ENCODE measurements around the gene PTPN2.
"Not testable (repeated sequence)": the region's sequence is repeated elsewhere in the genome, so short reads cannot be mapped to it uniquely, and the experiment has no call there.

The PTPN2 gene

DNA sequence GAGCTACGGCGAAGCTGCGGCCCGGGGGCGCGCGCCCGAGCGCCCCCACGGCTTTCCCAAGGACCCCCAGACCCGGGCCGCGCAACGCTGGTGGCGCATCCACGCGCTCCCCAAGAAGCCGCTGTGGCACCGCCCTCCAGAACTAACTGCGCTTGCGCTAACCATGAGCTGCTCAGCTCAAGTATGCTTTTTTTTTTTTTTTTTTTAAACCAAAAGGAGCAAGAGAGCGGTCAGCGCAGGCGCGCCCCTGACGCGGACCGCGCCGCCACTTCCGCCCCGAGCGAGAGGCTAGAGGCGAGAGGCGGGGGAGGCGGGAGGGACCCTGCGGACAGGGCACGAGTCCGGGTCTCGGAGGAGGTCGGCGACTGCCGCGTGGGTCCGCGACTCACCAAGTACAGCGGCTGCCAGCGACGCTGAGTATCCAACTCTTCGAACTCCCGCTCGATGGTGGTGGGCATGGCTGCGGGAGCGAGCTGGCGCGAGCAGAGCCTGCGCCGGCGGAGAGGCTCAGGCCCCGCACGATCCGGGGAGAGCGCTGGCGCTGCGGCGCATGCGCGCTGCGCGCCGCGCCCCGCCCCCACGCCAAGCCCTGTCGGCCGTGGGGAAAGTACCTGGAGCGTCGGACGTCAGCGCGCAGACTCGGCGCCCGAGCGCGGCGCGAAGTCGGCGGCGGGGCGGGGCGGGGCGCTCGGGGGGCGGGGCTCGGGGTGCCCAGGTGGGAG lies at the start of gene PTPN2:
TSS of gene PTPN2 (minus strand) at position 554 of the 722 bp plus-strand sequence. CDS start at position 458, 96 bp downstream.
- peak; percentile 91 for DNase-seq

DNA sequence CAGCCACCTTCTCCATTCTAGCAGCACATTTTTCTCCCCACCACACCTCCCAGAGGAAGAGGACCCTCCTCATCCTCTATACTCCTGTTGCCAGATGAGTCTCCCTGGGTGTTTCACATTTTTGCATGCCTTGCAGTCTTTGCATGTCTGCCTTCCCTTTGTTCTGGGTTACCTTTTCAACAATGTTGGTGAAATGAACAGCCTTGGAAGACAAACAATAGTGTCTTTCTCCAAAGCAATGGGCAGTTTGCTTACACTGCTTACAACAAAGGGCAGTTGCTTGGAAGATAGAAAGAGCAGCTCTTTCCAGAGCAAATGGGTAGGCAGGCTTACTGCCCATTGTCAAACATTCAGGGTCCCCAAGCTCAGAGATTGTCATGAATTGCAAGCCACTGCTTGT lies 49.3 kb upstream of the PTPN2 start:
- no peak for DNase-seq

DNA sequence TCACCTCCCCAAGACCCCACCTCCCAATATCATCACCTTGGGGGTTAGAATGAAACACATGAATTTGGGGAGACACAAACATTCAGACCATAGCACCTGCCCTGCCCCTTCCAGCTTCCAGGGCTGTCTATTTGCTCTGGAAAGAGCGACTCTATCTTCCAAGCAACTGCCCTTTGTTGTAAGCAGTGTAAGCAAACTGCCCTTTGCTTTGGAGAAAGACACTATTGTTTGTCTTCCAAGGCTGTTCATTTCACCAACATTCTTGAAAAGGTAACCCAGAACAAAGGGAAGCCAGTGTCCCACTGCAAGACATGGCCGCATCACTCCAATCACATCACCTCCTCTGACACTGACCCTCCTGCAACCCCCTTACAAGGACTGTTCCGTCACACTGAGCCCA lies 46.9 kb upstream of the PTPN2 start:
- no peak for DNase-seq

DNA sequence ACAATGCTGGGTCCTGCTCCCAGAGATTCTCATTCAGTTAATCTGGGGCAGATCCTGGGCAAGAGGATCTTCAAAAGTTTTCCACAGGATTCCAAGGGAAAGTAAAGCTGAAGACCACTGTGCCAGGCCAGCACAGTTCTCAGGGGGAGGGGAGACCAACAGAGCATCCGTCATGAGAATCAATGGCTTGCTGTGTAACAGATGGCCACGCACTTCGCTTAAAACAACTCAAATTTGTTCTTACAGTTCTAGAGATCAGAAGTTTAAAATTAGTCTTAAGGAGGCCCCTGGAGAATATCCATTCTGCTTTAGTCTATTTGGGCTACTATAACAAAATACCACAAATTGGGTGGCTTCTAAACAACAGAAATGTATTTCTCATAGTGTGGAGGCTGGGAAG lies 46.3 kb upstream of the PTPN2 start:
- DNase-seq = no peak

DNA sequence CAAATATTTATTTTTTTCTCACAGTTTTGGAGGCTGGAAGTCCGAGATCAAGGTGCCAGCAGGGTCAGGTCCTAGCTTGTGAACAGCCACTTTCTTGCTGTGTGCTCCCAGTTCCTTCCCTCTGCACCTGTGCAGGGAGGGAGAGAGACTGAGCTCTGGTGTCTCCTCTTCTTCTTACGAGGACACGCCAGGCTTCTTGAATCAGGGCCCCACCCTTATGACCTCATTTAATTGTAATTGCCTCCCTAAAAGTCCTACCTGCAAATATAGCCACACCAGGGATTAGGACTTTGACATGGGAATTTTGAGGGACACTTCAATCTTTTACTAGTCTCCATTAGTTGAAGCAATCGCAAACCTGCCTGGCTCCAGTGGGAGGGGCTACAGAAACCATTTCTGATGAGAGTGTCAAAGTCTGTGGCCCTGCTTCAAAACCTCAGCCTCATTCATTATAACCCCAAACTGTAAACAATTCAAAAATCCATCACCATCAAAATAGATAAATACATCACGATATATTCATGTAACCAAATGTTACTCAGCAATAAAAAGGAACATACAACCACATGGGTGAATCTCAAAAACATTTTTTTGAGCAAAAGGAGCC lies 45.5 kb upstream of the PTPN2 start:
- DNase-seq = no peak

DNA sequence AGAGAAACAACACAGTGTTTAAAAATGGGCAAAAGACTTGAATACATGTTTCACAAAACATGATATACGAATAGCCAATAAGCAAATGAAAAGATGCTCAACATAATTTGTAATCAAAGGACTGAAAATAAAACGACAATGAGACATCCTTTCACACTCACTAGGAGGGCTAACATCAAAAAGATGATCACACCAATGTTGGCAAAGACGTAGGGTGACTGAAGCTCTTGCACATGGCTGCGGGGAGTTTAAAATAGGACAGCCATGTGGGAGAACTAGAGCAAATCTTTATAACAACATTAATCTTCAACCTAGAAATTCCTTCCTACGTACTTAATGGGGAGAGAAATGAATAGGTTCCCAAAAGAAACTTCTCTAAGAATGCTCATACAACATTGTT lies 44.6 kb upstream of the PTPN2 start:
- DNase-seq = no peak

DNA sequence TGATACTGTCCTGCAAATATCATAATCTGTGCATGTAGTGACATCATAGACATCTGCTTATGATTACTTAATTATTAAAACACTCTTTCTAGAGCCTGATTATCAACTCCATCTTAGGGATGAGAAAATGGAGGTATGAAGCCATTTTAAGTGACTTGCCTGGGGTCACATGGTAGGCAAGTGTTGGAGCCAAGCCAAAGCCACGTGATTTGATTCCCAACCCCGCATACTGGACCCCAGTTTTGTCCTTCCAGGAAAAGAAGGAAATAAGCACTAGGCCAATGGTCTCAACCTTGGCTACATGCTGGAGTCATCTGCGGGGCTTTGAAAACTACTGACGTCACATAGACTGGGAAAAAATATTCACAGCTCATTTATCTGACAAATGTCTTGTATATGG lies 44.2 kb upstream of the PTPN2 start:
- no peak for DNase-seq

DNA sequence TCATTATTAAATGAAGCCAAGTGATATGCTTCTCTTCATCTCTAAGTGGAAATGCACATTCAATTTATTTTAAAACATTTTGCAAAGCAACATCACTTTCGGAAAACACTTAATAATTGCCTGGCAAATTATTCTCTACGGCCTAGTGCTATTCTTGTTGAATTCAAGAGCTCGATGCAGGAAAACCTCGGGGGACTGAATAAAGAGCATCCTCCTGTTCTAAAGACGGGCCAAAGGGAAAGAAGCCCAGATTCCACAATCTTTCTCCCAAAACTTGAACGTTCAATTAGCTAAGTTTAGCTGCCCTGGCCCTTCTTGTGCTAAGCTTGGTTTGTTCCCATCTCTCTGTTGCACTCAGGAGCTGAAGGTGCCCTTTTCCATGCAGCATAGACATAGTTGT lies 40.6 kb upstream of the PTPN2 start:
- DNase-seq = no peak

DNA sequence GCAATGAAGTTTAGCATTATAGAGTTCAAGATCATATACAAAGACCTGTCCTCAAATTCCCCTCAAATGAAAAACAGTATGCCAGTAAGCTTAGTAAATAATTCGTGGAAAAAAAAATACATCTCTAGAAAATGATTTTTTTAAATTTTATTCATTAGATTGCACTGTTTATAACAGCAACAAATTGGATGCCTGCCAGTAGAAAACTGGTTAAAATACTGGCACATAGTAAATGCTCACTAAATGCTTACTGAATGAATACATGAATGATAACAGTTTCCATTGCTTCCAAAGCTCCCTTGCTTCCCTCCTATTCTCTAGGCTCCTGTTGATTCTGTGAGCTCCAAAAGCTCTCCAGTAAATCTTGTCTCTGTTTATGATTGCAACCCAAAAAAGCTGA lies 38.2 kb upstream of the PTPN2 start:
- DNase-seq = no peak

DNA sequence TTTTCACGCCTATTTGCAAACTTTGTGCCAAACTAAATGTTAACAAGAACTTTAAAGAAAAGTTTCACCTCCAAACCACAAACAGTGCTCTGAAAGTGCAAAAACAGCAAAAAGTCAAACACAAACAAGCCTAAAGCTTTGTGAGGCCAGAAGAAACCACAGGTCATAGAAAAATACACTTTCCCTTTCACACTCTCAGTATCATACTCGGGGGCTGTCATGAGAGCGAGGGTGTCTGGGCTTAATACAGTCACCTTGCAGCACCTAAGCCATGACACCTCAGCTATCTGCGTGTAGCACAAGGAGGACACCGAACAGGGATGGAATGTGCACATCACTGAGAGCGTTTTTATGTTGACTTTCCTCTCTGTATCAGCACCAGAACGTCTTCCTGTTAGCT lies 37.1 kb upstream of the PTPN2 start:
- DNase-seq = no peak

DNA sequence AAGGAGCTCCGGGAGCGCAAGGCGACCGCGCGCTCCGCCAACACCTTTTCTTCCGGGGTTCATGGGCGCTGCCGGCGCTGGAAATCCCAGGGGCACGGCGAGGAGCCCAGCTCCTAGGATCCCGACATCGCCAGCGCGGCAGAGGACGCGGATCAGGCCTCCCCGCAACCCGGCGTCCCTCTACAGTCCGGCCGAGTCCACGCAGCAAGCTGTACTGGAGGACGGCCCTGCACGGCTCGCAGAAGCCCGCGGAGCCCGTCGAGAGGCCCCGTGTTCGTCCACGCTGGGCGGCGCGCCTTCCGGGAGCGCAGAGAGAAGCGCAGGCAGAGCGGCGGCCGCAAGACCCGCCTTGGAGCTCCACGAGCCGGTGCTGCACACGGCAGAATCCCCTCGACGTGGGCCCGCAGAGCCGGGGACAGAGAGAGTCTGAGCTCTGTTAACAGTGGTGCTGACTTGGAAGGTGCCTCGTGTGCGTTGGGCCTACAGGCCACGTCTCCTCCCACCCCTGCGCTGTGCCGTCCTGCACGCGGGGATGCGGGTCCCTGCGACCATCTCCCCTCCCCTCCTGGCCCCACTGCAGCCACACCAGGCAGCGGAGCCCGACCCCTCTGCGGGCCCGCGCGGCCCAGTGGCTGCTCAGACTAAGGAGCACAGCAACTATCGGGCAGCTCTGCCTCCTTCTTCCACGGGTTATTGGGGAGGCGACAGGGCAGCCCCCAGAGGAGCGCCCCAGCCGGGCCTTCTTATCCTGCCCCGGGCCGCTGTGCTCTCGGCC lies 28.1 kb upstream of the PTPN2 start:
- no peak for DNase-seq

DNA sequence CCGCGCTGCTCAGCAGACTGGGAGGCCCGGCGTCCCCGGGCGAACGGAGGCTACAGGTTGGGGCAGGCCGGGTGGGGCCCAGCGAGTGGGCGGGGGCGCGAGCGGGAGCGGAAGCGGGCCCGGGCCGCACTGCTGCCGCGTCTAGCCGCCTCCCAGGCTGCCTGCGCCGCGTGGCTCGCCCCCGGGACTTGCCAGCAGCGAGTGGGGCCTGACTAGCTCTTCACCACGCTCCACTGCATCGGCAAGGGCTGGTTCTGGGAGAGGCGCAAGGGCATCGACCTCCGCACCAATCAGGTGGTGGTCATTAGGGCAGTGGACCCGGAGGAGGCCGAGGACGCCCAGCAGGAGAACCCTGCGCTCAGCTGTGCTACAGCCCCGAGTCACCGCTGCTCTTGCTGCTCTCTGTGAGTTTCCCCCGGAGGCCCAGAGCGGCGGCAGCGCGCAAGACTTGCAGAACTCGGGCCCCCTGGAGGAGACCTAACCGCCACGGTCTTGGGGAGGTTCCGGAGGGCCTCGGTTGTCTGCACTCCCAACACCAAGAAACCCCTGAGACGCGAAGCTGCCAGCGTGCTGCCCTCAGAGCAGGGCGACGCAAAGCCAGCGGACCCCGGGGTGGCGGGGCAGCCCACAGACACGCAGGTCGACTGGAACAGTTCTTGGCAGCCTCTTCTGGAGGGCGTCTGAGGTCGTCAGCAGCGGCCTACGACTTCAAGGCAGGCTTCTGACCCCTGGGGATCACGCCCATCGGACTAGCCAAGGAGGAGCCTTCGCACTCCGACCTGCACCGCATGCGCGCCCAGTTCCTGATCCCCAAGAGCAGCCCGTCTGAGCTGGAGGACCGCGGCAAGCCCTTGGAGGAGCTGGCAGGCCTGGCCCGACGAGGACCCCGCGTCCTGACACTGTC lies 27.2 kb upstream of the PTPN2 start:
- DNase-seq = no peak

DNA sequence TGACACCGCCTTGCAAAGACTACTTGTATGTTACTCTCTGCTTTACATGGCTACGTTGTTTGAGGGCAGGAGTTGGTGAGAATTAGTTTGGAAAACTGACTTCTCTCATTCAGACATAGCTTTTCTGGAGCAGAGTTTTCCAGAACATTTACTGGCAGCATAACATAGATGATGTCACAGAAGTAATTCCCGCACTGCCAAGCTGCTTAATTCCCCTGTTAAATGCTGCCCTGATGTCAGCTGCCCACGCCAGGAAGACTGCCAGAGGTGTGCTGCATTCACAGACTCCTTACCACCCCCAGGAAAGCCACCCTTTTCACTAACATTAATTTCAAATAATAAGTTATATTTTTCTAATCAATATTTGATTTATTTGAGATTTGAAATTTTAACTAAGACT lies 24.7 kb upstream of the PTPN2 start:
- no peak for DNase-seq

DNA sequence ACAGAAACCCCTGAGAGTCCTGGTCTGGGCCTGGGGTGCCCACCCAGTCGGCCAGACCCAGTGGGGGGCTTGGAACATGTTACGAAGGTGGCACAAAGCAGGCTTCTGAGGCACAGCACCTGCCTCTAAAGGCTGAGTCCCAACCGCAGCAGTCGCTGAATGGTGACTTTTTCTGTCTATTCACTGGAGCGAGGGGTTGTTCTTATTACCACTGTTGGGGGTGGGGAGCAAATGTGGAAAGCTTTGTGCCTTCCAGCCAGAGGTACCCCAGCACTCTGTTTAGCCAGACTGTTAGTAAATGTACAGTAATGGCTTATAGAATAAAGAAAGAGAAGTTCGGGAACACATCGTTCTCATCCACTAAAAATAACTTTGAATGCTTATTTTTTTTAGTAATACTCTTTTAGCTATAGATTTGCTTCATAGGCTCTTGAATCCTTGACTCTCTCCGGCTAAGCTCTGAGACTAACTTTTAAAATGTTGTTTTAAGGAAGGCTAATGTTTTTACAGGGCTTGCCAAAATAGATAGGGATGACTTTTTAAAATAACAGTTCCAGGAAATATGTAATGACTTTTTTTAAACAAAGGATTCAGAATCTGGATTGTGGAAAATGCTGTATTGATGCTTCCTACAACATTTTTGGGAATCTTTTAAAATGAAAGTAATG lies 23.4 kb upstream of the PTPN2 start:
- DNase-seq = no peak

DNA sequence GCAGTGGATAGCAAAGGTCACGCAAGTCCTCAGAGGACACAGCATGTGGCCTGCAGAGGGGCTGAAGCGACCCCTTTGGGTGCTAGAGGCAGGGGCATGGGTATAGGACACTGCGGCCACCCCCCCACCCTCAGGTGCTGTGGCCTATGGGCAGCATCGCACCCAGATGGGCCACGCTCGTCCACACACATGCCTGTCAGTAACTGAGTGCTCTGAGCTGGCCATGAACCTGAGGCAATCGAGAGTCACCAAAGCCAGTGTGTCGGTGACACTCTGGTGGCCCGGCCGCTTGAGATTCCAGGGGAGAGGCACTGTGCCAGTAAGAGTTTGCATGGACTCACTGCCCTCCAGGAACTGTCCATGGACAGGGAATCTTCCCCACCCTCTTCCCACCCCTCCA lies 22.7 kb upstream of the PTPN2 start:
- no peak for DNase-seq

DNA sequence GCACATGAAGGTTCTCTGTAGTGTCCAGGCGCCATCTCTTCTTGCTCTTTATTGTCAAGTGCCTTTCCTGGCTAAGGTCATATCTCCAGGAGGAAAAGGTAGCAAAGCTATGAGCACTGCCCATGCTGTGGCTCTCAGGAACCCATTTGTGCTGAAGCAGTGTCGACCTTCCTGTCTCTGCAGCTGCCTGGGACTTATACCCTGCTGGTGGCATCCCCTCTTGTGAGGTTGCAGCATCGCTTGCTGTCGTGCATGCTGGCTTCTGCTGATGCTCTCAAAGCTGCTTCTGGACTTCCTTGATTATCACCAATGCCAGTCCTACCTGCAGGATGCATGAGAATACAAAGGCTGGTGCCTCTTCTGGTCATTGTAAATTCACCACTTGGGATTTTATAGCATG lies 22.1 kb upstream of the PTPN2 start:
- DNase-seq = no peak

DNA sequence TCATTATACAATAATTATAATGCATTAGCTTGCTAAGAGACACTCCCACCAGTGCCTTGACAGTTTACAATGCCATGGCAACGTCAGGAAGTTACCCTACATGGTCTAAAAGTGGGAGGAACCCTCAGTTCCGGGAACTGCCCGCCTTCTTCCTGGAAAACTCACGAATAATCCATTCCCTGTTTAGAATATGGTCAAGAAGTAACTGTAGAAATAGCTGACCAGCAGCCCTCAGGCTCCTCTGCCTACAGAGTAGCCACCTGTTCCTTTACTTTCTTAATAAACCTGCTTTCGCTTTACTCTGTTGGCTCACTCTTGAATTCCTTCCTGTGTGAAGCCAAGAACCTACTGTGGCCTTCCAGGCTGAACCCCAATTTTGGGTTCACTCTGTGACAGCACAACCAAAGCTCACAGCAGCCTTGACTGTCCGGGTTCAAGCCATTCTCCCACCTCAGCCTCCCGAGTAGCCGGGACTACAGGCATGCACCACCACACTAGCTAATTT lies 20.0 kb upstream of the PTPN2 start:
- DNase-seq = no peak

DNA sequence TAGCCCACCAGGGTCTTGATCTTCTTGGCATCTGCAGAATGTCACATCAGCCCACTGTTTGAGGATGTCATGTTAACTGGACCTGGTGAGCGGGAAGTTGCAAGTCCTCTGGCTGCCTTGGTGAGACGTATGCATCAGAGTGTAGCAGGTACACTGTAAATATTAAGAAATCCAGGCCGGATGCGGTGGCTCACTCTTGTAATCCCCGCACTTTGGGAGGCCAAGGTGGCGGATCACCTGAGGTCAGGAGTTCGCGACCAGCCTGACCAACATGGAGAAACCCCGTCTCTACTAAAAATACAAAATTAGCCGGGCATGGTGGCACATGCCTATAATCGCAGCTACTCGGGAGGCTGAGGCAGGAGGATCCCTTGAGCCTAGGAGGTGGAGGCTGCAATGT lies 17.2 kb upstream of the PTPN2 start:
- not testable (repeated sequence) for DNase-seq

DNA sequence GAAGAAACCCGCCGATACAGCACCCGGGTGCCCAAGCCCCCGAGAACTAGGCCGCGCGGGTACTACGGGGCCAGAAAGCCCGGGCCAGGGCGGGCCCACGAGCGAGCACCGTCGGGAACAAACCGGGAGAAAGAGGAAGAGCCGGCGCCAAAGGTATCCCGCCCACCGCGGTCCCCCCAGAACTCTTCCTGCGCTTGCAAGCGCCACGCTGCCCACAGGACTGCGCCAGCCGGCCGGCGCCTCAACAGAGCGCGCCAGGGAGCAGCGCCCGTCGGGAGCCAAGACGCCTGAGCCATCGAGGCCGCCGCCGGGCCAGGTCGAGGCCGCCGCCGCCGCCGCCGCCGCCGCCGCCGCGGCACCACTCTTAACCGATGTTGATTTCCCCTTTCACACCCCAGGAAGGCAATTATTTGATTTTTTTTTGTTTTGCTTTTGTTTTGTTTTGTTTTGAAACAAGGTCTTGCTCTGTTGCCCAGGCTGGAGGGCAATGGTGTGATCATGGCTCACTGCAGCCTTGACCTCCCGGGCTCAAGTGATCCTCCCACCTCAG lies 12.8 kb upstream of the PTPN2 start:
- DNase-seq = not testable (repeated sequence)

DNA sequence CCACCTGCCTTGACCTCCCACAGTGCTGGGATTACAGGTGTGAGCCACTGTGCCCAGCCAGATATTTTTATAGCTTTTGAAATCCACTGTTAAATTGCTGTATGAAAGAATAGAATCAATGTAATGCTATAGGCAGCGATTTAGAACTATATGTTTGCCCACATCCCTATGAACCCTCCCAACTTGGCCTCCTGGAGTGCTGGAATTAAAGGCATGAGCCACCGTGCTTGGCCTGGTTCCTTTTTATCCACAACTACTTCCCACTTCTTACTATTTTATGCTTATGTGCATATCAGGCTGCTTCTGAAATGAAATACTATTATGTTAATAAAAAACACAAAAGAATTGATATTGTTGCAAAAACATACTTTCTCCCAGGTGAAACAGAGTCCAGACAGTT lies 11.6 kb upstream of the PTPN2 start:
- no peak for DNase-seq

DNA sequence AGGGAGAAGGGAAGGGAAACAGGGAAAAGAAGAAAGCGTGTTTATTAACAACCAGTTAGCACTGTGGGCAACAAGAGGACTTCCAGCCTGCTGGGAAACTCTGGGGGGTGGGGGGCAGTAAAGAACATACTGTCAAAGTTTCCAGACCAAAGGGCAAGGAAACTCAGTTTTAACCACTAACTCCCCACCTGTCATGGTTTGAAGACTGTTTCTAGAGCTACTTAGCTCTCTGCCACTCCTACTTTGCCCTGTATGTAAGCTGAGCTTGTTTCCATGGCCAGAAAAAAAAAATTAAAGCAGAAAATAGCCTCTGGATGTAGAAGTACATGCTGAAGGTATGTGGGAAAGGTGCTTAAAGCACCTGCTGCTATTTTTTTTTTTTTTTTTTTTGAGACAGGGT lies 11.0 kb upstream of the PTPN2 start:
- no peak for DNase-seq

DNA sequence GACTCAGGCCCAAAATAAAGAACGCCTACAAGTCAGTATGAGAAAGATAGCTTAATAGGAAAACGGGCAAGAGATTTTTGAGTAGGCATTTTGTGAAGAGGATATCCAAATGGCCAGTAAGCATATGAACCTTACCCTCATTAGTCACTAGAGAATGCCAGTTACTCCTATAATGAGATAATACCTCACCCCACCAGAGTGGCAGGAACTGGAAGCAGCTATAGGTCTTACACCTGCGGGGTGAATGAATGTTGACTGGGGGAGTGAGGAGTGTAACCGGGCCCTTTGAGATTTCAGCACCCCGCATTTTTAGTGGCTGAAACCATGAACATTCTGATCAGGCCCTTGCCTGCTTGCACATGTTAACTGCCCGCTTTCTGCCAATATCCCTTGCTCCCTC lies 7.5 kb upstream of the PTPN2 start:
- no peak for DNase-seq

All from NCI-H1105 (cell line).